OCI-M2 (cell line): Measurements from ENCODE around the gene AVPR2.

Experiments
- DNase-seq: peaks from one replicate; lab custom pipeline; 2025; ENCODE audit not compliant: unreplicated experiment; lab: John Stamatoyannopoulos, UW

AVPR2 gene

DNA sequence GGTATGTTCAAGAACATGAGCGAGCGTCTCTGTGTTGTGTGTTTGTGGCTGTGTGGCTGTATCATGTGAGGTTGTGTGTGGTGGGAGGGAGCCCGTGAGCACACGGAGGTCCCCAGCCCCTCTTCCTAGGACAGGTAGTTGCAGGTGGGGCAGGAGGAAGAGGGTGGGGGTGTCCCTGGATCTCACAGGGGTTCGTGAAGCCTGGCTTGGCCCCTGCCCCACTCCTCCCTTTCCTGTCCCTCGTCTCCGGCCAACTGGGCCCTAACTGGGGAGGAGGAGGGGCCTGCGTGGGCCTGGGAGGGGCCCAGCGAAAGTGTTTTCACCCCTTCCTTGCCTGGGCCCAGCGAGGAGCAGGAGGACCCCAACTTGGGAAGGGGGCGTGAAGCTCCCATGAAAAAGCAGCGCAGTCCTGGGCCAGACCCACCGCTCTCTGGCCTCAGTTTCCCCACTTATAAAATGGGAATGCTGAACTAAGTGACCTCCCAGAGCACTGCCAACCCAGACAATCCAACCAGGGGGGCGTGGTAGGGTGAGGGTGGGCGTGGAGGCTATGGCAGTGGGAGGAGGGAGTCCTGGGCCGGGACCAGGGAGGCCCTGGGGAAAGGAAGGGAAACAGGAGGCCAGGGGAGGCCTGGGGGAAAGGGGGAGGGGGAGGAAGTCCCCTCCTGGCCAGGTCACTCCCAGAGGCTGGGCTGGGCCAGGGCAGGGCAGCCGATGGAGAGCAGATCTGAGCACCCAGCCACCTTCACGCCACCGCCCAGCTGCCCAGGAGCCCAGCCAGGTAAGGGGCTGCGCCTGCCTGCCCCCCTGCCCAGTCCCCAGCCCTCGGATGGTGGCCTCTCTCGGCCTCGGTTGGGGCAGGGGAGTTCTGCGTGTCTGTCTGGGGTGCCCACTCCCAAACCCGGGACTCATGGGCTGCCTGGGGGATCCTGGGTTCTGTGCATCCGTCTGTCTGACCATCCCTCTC is at the start of gene AVPR2:
AVPR2 (plus strand) TSS at position 683 of the 967 bp plus-strand sequence. CDS start 473 bp downstream, outside the sequence.
- DNase-seq, result no peak

DNA sequence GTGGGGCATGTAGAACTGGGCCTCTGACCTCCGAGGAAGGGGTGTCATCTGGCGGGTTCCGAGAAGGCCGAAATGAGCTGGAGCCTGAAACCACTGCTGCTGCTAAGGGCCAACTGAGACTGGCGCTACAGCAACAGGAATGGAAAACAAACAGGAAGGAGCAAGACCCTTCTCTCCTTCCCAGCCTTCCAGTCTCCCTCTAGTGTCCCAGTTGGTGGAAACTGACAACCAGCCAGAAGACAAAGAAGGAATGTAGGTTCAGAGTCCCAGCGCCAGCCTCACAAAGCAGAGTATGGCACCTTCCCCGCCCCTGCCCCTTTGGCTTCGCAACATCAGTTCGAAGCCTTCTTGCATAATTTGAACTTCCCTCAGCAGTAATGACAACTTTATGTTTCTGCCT is 49.8 kb upstream of the AVPR2 start:
- DNase-seq, result no peak

- DNase-seq, result no peak
Measured at GRCh38 chrX:153857348-153857903, 47.0 kb upstream of the AVPR2 start.

- no peak for DNase-seq
Measured at GRCh38 chrX:153861151-153861550, 43.3 kb upstream of the AVPR2 start.

- DNase-seq, result no peak
Measured at GRCh38 chrX:153861733-153862310, 42.7 kb upstream of the AVPR2 start.

- DNase-seq, result no peak
Measured at GRCh38 chrX:153862369-153863250, 41.9 kb upstream of the AVPR2 start.

DNA sequence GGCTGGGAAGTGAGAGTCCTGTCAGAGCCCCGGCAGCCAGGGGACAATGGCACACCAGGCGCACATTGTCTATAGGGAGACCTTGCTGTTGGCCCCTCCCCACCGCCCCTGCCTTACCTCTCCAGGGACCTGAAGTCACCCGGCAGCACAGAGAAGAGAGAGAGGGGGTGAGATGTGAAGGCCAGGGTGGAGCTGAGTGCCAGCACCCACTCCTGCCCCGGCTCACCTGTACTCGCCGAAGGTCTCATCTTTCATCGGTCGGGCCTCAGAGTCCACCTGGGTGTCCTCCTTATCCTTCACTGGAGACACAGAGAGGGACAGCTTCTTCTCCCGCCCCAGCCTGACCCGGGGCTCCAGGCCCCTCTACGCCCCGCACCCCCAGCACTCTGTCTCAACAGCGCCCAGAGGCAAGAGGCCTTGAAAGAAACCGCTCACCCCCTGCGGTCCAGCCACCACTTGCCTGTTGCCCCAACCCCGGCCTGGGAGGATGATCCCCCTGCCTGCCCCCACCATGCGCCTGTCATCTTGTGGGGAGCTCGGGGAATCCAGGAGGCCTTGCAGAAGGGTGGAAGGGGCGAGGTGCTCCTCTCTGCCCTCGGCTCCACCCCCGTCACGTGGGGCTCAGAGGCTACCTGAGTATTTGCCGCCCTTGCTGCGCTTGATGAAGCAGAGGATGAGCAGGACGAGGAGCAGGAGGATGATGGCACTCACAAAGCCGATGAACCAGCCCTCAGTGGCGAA is 41.1 kb upstream of the AVPR2 start:
- DNase-seq, result no peak

DNA sequence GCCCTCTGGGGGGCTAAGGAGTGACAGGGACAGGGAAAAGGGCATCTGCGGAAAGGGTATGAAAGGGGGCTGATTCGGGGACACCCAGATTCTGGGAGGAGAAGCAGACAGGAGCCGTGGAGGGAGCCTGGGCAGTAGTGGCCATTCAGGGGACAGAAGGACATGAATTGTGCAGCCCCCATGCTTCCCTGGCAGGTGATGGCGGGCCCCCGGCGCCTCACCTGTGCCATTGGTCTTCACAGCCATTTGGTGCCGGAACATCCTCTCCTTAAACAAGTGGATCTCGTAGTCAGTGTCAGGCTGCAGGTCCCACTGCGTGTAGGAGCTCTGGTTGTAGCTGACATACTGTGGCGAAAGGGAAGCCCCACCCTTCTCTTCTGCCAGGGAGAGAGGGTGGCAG is 40.4 kb upstream of the AVPR2 start:
- DNase-seq, result no peak

- no peak for DNase-seq
Measured at GRCh38 chrX:153864561-153865320, 39.7 kb upstream of the AVPR2 start.

DNA sequence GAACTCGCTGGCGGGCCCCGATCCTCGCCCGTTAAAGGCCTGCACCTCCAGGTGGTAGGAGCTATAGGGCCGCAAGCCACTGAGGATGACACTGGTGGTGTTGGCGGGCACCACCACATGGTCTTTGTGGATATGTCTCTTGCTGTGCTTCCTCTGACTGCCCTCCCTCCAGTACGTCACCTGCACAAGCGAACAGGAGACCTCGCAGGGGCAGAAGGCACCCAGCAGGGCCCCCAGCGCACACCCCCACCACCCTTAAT is 39.2 kb upstream of the AVPR2 start:
- no peak for DNase-seq

- DNase-seq, result no peak
Measured at GRCh38 chrX:153865685-153866084, 38.8 kb upstream of the AVPR2 start.

- no peak for DNase-seq
Measured at GRCh38 chrX:153866302-153867019, 38.0 kb upstream of the AVPR2 start.

DNA sequence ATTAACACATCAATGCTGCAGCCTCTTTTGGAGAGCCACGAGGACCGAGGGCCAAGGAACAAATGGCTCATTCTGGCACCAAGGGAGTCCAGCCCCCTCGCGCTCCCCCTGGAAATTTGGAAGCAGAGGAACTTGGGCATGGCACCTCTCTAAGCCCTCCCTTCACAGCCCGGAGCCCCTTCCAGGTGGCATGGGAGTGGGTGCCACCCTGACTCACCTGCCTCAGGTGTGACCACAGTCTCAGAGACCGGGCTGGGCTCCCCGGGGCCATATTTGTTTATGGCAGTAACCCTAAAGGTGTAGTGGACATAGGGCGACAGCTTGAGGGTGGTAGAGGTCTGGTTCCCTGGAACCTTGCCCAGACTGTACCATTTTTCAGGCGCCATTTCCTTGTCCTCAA is 37.3 kb upstream of the AVPR2 start:
- DNase-seq, result no peak

DNA sequence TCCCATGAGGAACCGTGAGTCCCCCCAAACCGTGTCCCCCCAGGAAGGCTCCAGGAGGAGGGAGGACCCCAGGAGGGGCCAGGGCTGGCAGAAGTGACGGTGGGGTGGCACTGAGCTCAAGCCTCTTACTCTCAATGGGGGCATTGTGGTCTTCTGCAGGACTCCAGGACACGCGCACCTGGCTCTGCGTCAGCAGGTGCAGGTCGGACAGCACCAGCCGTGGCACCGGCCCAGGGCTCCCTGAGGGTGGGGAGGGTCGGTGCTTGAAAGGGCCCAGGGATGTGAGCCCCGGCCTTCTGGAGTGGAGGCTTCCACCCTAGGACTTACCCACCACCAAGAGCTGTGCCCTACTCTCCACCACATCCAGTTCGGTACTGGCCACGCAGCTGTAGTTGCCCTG is 36.8 kb upstream of the AVPR2 start:
- DNase-seq, result no peak

- DNase-seq, result no peak
Measured at GRCh38 chrX:153868576-153869472, 35.6 kb upstream of the AVPR2 start.

DNA sequence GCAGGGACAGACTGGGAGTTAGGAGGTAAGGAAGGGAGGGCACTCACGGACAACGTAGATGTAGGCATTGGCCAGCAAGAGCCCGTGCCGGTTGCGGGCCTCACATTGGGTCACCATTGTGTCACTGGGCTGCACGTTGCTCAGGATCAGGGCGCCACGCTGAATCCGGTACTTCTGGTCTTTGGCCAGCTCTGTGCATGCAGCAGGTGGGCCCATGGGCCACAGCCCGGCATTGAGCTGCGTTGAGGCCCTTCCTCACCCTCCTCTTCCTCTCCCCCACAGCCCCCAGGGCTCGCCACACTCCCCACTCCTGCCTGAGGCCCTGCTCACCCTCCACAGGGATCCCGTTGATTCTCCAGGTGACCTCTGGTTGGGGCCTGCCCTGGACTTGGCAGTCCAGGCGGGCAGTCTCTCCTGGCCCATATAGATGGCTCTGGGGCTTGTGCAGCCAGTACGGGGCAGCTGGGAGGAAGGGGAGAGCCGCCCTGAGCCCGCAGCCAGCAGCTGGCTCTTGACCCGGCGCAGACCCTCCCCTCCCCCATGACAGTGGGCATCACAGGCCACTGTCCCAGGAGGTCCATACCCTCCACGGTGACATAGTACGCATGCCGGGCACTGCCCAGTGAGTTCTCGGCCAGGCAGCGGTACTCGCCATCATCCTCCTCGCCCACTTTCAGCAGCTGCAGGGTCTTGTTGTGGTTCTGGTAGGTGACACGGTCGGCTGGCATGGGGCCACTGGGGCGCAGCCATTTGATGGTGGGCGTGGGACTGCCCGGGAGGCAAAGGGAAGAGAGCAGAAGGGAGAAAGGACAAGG is 34.8 kb upstream of the AVPR2 start:
- DNase-seq, result no peak

DNA sequence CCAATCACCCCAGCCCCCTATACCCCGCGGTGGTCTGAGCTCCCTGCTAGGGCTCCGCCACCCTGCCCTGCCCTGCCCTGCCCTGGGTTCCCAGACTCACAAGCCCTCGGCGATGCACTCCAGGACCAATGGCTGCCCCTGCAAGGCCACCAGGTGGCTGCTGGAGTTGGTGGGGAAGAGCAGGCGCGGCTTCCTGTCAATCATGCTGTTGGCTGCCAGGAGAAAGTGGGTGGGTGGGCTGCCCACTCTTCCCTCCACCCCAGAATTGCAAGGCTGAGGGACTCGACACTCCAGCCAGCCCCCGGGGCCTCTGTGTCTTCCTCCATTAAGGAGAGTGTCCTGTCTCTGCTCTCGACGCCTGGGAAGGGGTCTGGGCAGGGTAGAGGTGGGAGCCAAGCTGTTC is 34.2 kb upstream of the AVPR2 start:
- no peak for DNase-seq
